Heart right ventricle (tissue), 16 donors: ENCODE data around the gene BCAP29. TPM values are rescaled to one million over a fixed set of nuclear protein-coding genes. Genes with fewer than 3 reads are reported as not detected.
A peak's percentile ranks its signal among the peaks of the same experiment; 100 is the strongest.

Experiments
- ATAC-seq, 8 donors: fragments of 200-7000 bp; cut with Tn5 transposase; one replicate each; pipeline ENCODE4 v1.9.1; 2020; ENCODE audit warnings: mild to moderate bottlenecking in 8 of 8, moderate library complexity in 8 of 8, moderate number of reproducible peaks in 1 of 8
- DNase-seq, 2 donors: peaks; one replicate each; pipeline ENCODE4 v3.0.0-alpha.2; 2020
- H3K27ac ChIP-seq, 10 donors: fragments of 200-600 bp; sonication (generic) in 2 of 10; one replicate each; pipeline versions ENCODE4 v1.5.0 to v1.8.0; 2020 to 2022; ENCODE audit warnings: mild to moderate bottlenecking in 3 of 10
- H3K27me3 ChIP-seq, 7 donors: fragments of 200-600 bp; one replicate each; pipeline ENCODE4 v1.8.0; 2021 to 2022; ENCODE audit warnings: mild to moderate bottlenecking in 2 of 7
- H3K36me3 ChIP-seq, 9 donors: fragments of 200-600 bp; sonication (generic) in 1 of 9; one replicate each; pipeline versions ENCODE4 v1.5.0 to v1.8.0; 2020 to 2022; ENCODE audit warnings: mild to moderate bottlenecking in 2 of 9
- H3K4me1 ChIP-seq, 9 donors: fragments of 200-600 bp; sonication (generic) in 1 of 9; one replicate each; pipeline versions ENCODE4 v1.5.0 to v1.8.0; 2020 to 2022; ENCODE audit warnings: mild to moderate bottlenecking in 4 of 9
- H3K4me3 ChIP-seq, 10 donors: fragments of 200-600 bp; sonication (generic) in 2 of 10; one replicate each; pipeline versions ENCODE4 v1.5.0 to v1.8.0; 2020 to 2022; ENCODE audit warnings: mild to moderate bottlenecking in 7 of 10, moderate library complexity in 2 of 10
- H3K9me3 ChIP-seq, 11 donors: fragments of 200-600 bp in 10 of 11; sonication (generic) in 2 of 11; one replicate each; pipeline versions ENCODE4 v1.5.0 to v1.8.0; 2013 to 2022; ENCODE audit warnings: mild to moderate bottlenecking in 2 of 11, control low read depth in 1 of 11, moderate library complexity in 1 of 11
- CTCF ChIP-seq, 9 donors: fragments of 200-600 bp; sonication (generic) in 2 of 9; IDR thresholded peaks; one replicate each; pipeline versions ENCODE4 v1.5.0 to v1.8.0; 2021 to 2022; ENCODE audit warnings: antibody characterized with exemption in 9 of 9, mild to moderate bottlenecking in 5 of 9, moderate library complexity in 1 of 9
- WGBS, 2 donors: extraction: QIAGEN DNeasy Blood & Tissue Kit; methylation state at CpG; one replicate each; pipeline ENCODE4 v1.1.7; 2013; ENCODE audit warnings: inconsistent platforms in 1 of 2; 5-methylcytosine and 5-hydroxymethylcytosine counted together
- intact Hi-C, 10 donors: fragments of 100-400 bp; cut with DNase I; formaldehyde crosslinking; loops; one replicate each; pipeline versions ENCODE4 v1.11.1 to v1.14.2; 2022
- polyA plus RNA-seq, 2 donors: library from polyadenylated mRNA; stranded (reverse); fragments of 200-250 nt; gene quantifications; one replicate each; pipeline ENCODE4 v1.2.3, GENCODE V29; 2013
- total RNA-seq, 10 donors: library from RNA; stranded (reverse); fragmentation: NEBNext Ultra II Directional in 3 of 10; extraction: Animal tissue kit (Norgen Biotek cat#: 25700) in 3 of 10; gene quantifications; one replicate each; pipeline versions ENCODE4 v1.2.1 to v1.2.4, GENCODE V29; 2021 to 2023
- donor health status: Arrhythmogenic right ventricular cardiomyopathy.
- donor health status: ischemic (EF 13 %, LVEDD 7.1; RV severe dilation, severe dysfunction).
- donor health status: healthy with polysubstance abuse.
- donor health status: DM: no; HTN: yes; CAD: no.
- donor health status: DM: no; HTN: no; CAD: no.
- donor health status: ischemic (EF 25% LVEDD 6.9; RV normal size, moderate dysfunction).
- donor health status: ischemic (EF 25% LVEDD 5.7; RV mildly dilated, moderate dysfunction).
- donor health status: healthy.
- donor health status: DM: yes; HTN: yes; CAD: no.
- donor health status: Ischemic cardiomyopathy.
- donor health status: ischemic (EF 35%, LVEDD 5.7; RV mildly dilated, moderate dysfunction).
- donor health status: nonischemic (EF 11% LVEDD 7.7; RV severe dilation, severe dysfunction).
- donor health status: DM: yes; HTN: yes; CAD: no.
- donor health status: PGD.
- donor health status: ischemic (EF 29% LVEDD 5.4; RV normal size, mild dysfunction).
- donor health status: nonischemic (EF 23%, LVEDD 6.1; RV moderate dilation, normal function).

Gene BCAP29
- total and polyA plus RNA-seq, 12 donors: 62.7 to 141 (median 111) TPM

GRCh38 chr7:107538001-107538400 lies 42.0 kb upstream of the BCAP29 start:
- Histone ChIP-seq H3K4me3 (no peak overlapping the region), H3K9me3 (peaks cover 0 to 24% (median 0%) of the 10 kb centered on the region in 11 donors), H3K27ac (no peak overlapping the region), H3K27me3 (no peaks in the 10 kb centered on the region), H3K36me3 (peaks cover 0 to 58% (median 9%) of the 10 kb centered on the region in 9 donors), H3K4me1 (peaks cover 0 to 7% (median 0%) of the 10 kb centered on the region in 9 donors)
- intact Hi-C loops: no loop called here
- DNase-seq (no peak), ATAC-seq (no peak)
- no peak for TF ChIP-seq CTCF (IDR thresholded peaks at IDR 0.05)
- 69 to 78% methylated on average over 2 of the region's 2 CpGs for WGBS, 2 donors

- WGBS, 2 donors: 85 to 97% methylated on average over 5 of the region's 5 CpGs
- DNase-seq (no peak), ATAC-seq (peak in 2 of 8 donors; percentile 22 to 38)
- intact Hi-C loops: no loop called here
- no peak for TF ChIP-seq CTCF (IDR thresholded peaks at IDR 0.05)
- Histone ChIP-seq H3K36me3 (peaks cover 0 to 91% (median 41%) of the 10 kb centered on the region in 9 donors), H3K27me3 (no peaks in the 10 kb centered on the region), H3K27ac (no peak overlapping the region), H3K4me1 (no peaks in the 10 kb centered on the region), H3K9me3 (peaks cover 0 to 25% (median 7%) of the 10 kb centered on the region in 11 donors), H3K4me3 (no peak overlapping the region)
These were observed 36.6 kb upstream of the BCAP29 start for GRCh38 chr7:107543338-107543993.

- no peaks in the 10 kb centered on the region for H3K27me3 ChIP-seq
- no peak overlapping the region for H3K4me3 ChIP-seq
- no peak for ATAC-seq
- intact Hi-C loops: no loop called here
- no peak for TF ChIP-seq CTCF (IDR thresholded peaks at IDR 0.05)
- WGBS, 2 donors: 96 to 100% methylated on average over 4 of the region's 4 CpGs
- DNase-seq: no peak
- H3K27ac ChIP-seq: no peak overlapping the region
- peaks cover 0 to 81% (median 41%) of the 10 kb centered on the region in 9 donors for H3K36me3 ChIP-seq
- peaks cover 0 to 25% (median 7%) of the 10 kb centered on the region in 11 donors for H3K9me3 ChIP-seq
- H3K4me1 ChIP-seq: no peaks in the 10 kb centered on the region
These were observed 35.0 kb upstream of the BCAP29 start for GRCh38 chr7:107544848-107545591.

GRCh38 chr7:107551936-107552335 lies 28.1 kb upstream of the BCAP29 start:
- 98 to 100% methylated on average over 1 of the region's 1 CpG for WGBS, 2 donors
- intact Hi-C loops: no loop called here
- peaks cover 0 to 89% (median 26%) of the 10 kb centered on the region in 9 donors for H3K36me3 ChIP-seq

More at GRCh38 chr7:107551936-107552335, 28.1 kb upstream of the BCAP29 start:
- Histone ChIP-seq H3K27ac (no peak overlapping the region), H3K27me3 (no peaks in the 10 kb centered on the region), H3K9me3 (no peaks in the 10 kb centered on the region), H3K4me1 (peaks cover 0 to 8% (median 0%) of the 10 kb centered on the region in 9 donors), H3K4me3 (no peak overlapping the region)
- no peak for TF ChIP-seq CTCF (IDR thresholded peaks at IDR 0.05)
- no peak for ATAC-seq
- DNase-seq: no peak
